ENCODE results near the gene MAPK4.

The MAPK4 gene

DNA sequence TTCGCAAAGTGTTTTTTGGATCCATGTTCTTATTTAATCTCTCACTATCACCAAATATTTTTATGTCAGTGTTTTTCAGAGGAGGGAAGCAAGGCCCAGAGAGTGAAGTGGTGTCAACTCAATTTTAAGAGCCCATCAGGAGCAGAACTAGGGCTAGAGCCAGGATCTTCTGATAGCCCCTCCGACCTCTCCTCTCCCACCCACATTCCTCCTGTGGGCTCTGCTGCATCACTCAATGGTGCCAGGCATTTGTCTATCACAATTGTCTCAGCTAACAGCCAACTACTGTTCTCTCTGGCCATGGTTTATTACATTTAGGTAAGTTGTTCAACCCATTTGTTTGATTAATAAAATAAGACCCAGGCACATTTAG, 68.6 kb downstream of the MAPK4 start:
- Histone ChIP-seq H3K27ac (ENCODE audit: low read depth, low read length) (no peak overlapping the region), H3K9me3 (ENCODE audit: insufficient read depth, low read length) (no peaks in the 10 kb centered on the region), H2AFZ (ENCODE audit: low read depth, low read length, severe bottlenecking) (no peak overlapping the region), H4K20me1 (ENCODE audit: low read depth, low read length) (no peaks in the 10 kb centered on the region), H3K9ac (ENCODE audit: low read length) (no peak overlapping the region), H3K36me3 (ENCODE audit: low read length) (no peaks in the 10 kb centered on the region), H3K27me3 (ENCODE audit: low read length) (no peaks in the 10 kb centered on the region), H3K4me2 (ENCODE audit: low read depth, low read length, poor library complexity, severe bottlenecking) (no peak overlapping the region), H3K79me2 (ENCODE audit: insufficient read depth, low read length) (no peaks in the 10 kb centered on the region), H3K9me2 (replicated peaks; ENCODE audit: insufficient read depth, low read length) (no peaks in the 10 kb centered on the region), H3F3A (ENCODE audit: insufficient read depth) (no peaks in the 10 kb centered on the region), H3K4me3 (ENCODE audit: insufficient read depth, low read length, poor library complexity, severe bottlenecking) (no peak overlapping the region)
- TF ChIP-seq, protein P1, sequence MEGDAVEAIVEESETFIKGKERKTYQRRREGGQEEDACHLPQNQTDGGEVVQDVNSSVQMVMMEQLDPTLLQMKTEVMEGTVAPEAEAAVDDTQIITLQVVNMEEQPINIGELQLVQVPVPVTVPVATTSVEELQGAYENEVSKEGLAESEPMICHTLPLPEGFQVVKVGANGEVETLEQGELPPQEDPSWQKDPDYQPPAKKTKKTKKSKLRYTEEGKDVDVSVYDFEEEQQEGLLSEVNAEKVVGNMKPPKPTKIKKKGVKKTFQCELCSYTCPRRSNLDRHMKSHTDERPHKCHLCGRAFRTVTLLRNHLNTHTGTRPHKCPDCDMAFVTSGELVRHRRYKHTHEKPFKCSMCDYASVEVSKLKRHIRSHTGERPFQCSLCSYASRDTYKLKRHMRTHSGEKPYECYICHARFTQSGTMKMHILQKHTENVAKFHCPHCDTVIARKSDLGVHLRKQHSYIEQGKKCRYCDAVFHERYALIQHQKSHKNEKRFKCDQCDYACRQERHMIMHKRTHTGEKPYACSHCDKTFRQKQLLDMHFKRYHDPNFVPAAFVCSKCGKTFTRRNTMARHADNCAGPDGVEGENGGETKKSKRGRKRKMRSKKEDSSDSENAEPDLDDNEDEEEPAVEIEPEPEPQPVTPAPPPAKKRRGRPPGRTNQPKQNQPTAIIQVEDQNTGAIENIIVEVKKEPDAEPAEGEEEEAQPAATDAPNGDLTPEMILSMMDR (IDR thresholded peaks at IDR 0.05; ENCODE audit: insufficient read depth, low read length, poor library complexity, severe bottlenecking): no peak
- no peak for TF ChIP-seq EZH2phosphoT487 (conservative IDR thresholded peaks at IDR 0.05; ENCODE audit: low read length)

DNA sequence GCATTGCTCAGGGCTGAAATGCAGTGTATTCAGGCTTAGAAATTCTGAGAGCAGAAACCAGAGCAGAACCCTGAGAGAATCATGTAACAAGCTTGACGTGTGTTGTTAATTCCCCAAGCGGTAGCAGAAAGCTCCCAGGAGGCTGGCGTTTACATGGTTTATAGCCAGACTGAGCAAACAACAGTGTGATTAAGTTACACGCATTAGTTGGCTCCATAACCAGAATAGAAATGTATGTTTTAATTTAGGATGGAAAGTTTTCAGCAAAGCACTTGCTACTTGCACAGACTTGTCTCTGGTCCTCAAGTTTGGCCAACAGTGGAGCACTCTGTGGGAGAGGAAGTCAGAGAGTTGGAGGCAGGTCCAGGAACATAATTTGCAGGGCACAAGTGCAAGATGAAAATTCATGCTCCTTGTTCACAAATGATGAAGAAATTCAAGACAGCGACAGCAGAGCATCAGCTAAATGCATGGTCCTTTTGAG, 69.3 kb downstream of the MAPK4 start:
- no peaks in the 10 kb centered on the region for H3K9me2 ChIP-seq (replicated peaks; ENCODE audit: insufficient read depth, low read length)
- no peak overlapping the region for H3K27ac ChIP-seq (ENCODE audit: low read depth, low read length)
- H3F3A ChIP-seq (ENCODE audit: insufficient read depth): no peaks in the 10 kb centered on the region
- no peak overlapping the region for H3K9ac ChIP-seq (ENCODE audit: low read length)
- H3K27me3 ChIP-seq (ENCODE audit: low read length): no peaks in the 10 kb centered on the region
- H3K79me2 ChIP-seq (ENCODE audit: insufficient read depth, low read length): no peaks in the 10 kb centered on the region
- H3K9me3 ChIP-seq (ENCODE audit: insufficient read depth, low read length): no peaks in the 10 kb centered on the region
- no peaks in the 10 kb centered on the region for H4K20me1 ChIP-seq (ENCODE audit: low read depth, low read length)
- no peak overlapping the region for H3K4me2 ChIP-seq (ENCODE audit: low read depth, low read length, poor library complexity, severe bottlenecking)
- H3K36me3 ChIP-seq (ENCODE audit: low read length): no peaks in the 10 kb centered on the region
- H2AFZ ChIP-seq (ENCODE audit: low read depth, low read length, severe bottlenecking): no peak overlapping the region
- TF ChIP-seq, protein P1 (IDR thresholded peaks at IDR 0.05; ENCODE audit: insufficient read depth, low read length, poor library complexity, severe bottlenecking): no peak
- TF ChIP-seq EZH2phosphoT487 (conservative IDR thresholded peaks at IDR 0.05; ENCODE audit: low read length): no peak
- no peak overlapping the region for H3K4me3 ChIP-seq (ENCODE audit: insufficient read depth, low read length, poor library complexity, severe bottlenecking)

DNA sequence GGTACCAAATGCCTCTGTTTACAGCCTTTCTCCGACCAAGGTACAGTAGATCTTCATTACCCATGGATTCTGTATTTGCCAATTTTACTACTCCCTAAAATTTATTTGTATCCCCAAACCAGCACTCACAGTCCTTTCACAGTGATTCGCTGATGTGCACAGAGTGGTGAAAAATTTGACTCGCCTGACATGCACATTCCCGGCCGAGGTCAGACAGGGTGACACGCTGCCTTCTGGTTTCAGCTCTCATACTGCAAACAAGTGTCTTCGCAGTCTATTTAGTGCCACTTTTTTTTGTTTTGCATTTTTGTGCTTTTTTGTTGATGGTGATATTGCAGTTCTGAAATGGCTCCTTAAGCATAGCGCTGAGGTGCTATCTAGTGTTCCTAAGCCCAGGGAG, 71.0 kb downstream of the MAPK4 start:
- H3K9me3 ChIP-seq (ENCODE audit: insufficient read depth, low read length): no peaks in the 10 kb centered on the region
- no peak overlapping the region for H3K9ac ChIP-seq (ENCODE audit: low read length)
- no peaks in the 10 kb centered on the region for H3K36me3 ChIP-seq (ENCODE audit: low read length)
- H3K4me2 ChIP-seq (ENCODE audit: low read depth, low read length, poor library complexity, severe bottlenecking): no peak overlapping the region
- H3K9me2 ChIP-seq (replicated peaks; ENCODE audit: insufficient read depth, low read length): no peaks in the 10 kb centered on the region
- no peak overlapping the region for H2AFZ ChIP-seq (ENCODE audit: low read depth, low read length, severe bottlenecking)
- no peaks in the 10 kb centered on the region for H3F3A ChIP-seq (ENCODE audit: insufficient read depth)
- no peak overlapping the region for H3K27ac ChIP-seq (ENCODE audit: low read depth, low read length)
- TF ChIP-seq, protein P1 (IDR thresholded peaks at IDR 0.05; ENCODE audit: insufficient read depth, low read length, poor library complexity, severe bottlenecking): no peak
- no peak for TF ChIP-seq EZH2phosphoT487 (conservative IDR thresholded peaks at IDR 0.05; ENCODE audit: low read length)
- no peak overlapping the region for H3K4me3 ChIP-seq (ENCODE audit: insufficient read depth, low read length, poor library complexity, severe bottlenecking)
- no peaks in the 10 kb centered on the region for H4K20me1 ChIP-seq (ENCODE audit: low read depth, low read length)
- H3K79me2 ChIP-seq (ENCODE audit: insufficient read depth, low read length): no peaks in the 10 kb centered on the region
- H3K27me3 ChIP-seq (ENCODE audit: low read length): no peaks in the 10 kb centered on the region

Measured in SU-DHL-6 (cell line).